HCT116 (cell line): ENCODE results near the gene ARL4C. TPM values are rescaled to one million over a fixed set of nuclear protein-coding genes. Genes with fewer than 3 reads are reported as not detected.

ENCODE experiments used
- EZH2phosphoT487 ChIP-seq: fragments of 200-600 bp; IDR thresholded peaks from 2 replicates; pipeline ENCODE4 v1.6.1; 2018; ENCODE audit warnings: antibody characterized with exemption, borderline replicate concordance
- SP1 ChIP-seq: IDR thresholded peaks from 2 replicates; pipeline ENCODE4 v1.6.1; 2012; ENCODE audit warnings: low read depth
- total RNA-seq: library from RNA; stranded (reverse); gene quantifications from one replicate; pipeline ENCODE4 v1.2.1, GENCODE V29; 2021; ENCODE audit not compliant: unreplicated experiment
- TF ChIP-seq, protein P1 (sequence below): IDR thresholded peaks from 2 replicates; pipeline ENCODE4 v1.6.1; 2012; ENCODE audit warnings: low read depth

ARL4C gene
- total RNA-seq, 1 experiment from 2014 or later: 4.1 TPM

DNA sequence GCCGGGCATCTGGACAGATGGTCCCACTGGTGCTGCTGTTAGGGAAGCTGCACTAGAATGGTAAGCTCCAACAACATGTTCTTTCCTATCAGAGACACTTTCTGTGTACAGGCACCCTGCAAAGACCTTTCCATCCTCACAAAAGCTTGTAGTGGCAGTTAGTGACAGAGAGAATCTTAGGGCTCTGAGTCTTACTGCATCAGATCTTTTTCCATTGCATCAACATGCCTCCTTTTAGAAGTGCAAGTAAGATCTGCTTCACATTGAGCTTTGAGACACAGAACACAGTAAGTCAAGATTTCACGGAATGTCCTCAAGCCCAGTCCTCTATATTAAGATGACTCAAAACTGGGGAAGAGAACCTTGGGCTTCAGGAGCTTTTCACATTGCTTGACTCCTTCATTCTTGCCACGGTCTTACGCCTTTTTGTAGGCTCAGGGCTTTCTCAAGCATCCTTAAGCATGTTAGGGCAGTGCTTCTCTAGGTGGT, 52.6 kb downstream of the ARL4C start (continued):
- TF ChIP-seq, protein P1, sequence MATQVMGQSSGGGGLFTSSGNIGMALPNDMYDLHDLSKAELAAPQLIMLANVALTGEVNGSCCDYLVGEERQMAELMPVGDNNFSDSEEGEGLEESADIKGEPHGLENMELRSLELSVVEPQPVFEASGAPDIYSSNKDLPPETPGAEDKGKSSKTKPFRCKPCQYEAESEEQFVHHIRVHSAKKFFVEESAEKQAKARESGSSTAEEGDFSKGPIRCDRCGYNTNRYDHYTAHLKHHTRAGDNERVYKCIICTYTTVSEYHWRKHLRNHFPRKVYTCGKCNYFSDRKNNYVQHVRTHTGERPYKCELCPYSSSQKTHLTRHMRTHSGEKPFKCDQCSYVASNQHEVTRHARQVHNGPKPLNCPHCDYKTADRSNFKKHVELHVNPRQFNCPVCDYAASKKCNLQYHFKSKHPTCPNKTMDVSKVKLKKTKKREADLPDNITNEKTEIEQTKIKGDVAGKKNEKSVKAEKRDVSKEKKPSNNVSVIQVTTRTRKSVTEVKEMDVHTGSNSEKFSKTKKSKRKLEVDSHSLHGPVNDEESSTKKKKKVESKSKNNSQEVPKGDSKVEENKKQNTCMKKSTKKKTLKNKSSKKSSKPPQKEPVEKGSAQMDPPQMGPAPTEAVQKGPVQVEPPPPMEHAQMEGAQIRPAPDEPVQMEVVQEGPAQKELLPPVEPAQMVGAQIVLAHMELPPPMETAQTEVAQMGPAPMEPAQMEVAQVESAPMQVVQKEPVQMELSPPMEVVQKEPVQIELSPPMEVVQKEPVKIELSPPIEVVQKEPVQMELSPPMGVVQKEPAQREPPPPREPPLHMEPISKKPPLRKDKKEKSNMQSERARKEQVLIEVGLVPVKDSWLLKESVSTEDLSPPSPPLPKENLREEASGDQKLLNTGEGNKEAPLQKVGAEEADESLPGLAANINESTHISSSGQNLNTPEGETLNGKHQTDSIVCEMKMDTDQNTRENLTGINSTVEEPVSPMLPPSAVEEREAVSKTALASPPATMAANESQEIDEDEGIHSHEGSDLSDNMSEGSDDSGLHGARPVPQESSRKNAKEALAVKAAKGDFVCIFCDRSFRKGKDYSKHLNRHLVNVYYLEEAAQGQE: no peak
- TF ChIP-seq EZH2phosphoT487: no peak
- TF ChIP-seq SP1: no peak
